Activated CD8-positive, alpha-beta memory T cell treated with anti-CD3 and anti-CD28 coated beads for 1 hour (primary cell): ENCODE measurements around the gene NT5C1B.

Source experiments
- DNase-seq, 2 donors: peaks; one replicate each; pipeline ENCODE4 v3.0.0-alpha.2; 2020; ENCODE audit warnings: low read depth in 1 of 2; ENCODE audit errors: extremely low read depth in 1 of 2

The NT5C1B gene

GRCh38 chr2:18518116-18519111, 71.0 kb downstream of the NT5C1B start:
- no peak for DNase-seq

DNA sequence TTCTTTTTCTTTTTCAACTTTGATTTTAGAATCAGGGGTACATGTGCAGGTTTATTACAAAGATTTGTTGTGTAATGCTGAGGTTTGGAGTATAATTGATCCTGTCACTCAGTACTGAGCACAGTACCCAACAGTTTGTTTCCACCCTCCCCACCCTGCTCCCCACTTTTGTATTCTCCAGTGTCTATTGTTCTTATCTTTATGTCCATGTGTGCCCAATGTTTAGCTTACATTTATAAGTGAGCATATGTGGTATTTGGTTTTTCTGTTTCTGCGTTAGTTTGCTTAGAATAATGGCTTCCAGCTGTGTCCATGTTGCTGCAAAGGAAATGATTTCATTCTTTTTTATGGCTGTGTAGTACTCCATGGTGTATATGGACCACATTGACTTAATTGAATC, 72.0 kb downstream of the NT5C1B start:
- no peak for DNase-seq

DNA sequence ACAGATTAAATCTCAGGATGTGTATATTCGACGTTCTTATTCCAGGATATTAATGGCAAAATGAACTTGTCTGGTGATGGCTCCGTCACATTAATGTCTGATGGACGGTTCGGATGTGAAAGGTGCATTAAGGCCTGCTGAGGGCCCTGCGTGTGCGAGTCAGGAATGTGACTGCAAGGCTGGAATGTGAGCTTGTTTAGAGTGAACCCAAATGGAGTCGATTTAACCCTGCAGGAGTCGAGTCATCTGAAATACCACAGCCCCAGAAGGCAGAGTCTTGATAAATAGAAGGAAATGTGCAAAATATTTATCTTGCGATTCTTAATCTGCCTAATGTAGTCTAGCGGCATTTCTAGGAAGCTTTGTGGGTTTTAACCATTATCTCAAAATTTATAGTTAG, 73.3 kb downstream of the NT5C1B start:
- no peak for DNase-seq

DNA sequence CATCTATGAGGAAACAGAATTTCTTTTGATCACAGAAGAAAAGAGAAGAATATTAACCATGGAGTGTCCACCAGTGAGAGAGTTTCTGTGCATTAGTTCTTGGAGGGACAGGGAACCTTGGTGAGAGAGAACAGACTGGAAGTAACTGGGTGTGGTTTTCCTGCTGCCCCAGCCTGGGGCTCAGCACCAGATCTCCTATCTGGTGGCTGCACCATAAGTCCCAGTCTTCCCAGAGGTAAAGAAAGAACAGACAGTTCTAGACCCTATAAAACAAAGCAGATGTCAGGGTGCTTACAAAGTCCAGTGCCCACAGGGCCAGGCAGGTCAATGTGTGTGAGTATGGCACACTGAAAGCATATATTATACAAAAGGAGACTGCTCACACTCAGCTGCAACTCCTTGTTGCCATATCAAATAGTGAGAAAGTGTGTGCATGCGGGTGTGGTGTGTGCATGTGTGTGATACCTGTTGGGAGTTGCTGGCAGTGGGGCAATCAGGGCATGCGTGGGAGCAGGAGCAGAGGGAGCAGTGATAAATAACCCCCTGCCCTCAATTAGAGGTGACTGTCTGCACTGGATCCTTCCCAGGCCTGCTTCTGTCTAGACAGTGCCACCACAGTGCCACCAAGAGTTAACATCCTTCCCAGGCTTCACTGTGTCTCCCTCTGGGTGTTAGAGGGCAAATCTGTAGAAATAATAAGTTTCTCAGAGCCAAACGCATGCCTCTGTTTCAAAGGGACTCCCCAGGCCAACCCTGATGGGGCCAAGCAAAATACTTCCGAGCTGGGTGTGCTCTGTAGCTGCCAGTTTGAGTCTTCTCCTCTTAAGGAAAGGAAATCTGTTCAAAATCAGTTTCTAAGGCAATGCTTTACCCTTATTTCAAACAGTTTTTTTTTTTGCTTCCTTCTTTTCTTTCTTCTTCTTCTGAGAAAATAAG, 74.6 kb downstream of the NT5C1B start:
- DNase-seq = no peak
